HAP-1 (cell line): Measurements from ENCODE around the gene COL25A1.
"Not testable (repeated sequence)": the region's sequence is repeated elsewhere in the genome, so short reads cannot be mapped to it uniquely, and the experiment has no call there.

Source experiments
- DNase-seq, 2 experiments: peaks; one replicate each; pipeline ENCODE4 v3.0.0-alpha.2; 2016 to 2020; ENCODE audit warnings: low spot score in 2 of 2
- H3K27me3 ChIP-seq: fragments of 250-450 bp; sonication (Bioruptor Pico); 2 replicates; pipeline ENCODE4 v1.5.1; 2020; ENCODE audit warnings: low read depth, mild to moderate bottlenecking, moderate library complexity
- H3K36me3 ChIP-seq: fragments of 250-450 bp; sonication (Bioruptor Pico); replicated peaks from 2 replicates; pipeline ENCODE4 v1.5.1; 2020; ENCODE audit warnings: mild to moderate bottlenecking
- H3K4me1 ChIP-seq: fragments of 250-450 bp; sonication (Bioruptor Pico); 2 replicates; pipeline ENCODE4 v1.5.1; 2020; ENCODE audit warnings: mild to moderate bottlenecking
- H3K4me3 ChIP-seq: fragments of 250-450 bp; sonication (Bioruptor Pico); 2 replicates; pipeline ENCODE4 v1.5.1; 2020; ENCODE audit warnings: mild to moderate bottlenecking, moderate library complexity
- H3K9me3 ChIP-seq: fragments of 250-450 bp; sonication (Bioruptor Pico); 2 replicates; pipeline ENCODE4 v1.5.1; 2020; ENCODE audit warnings: mild to moderate bottlenecking, moderate library complexity
- in situ Hi-C: fragments of 300-500 bp; cut with MboI; formaldehyde crosslinking; loops from 3 replicates; pipeline ENCODE4 v1.14.3; 2020; ENCODE audit warnings: low sequenced_read_pairs, inconsistent platforms, mixed read lengths

Gene COL25A1

DNA sequence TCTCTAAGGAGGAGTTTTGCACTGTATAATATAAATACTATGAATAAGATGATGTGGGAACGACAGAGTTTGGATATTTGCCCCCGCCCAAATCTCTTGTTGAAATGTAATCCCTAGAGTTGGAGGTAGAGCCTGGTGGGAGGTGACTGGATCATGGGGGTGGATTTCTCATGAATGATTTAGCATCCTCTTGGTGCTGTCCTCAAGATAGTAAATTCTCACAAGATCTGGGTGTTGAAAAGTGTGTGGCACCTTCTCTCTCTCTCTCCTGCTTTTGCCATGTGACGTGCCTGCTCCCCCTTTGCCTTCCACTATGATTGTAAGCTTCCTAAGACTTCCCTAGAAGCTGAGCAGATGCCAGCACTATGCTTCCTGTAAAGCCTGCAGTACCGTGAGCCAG is 298.0 kb downstream of the COL25A1 start:
- no peak for DNase-seq
- H3K9me3 ChIP-seq = no peaks in the 10 kb centered on the region

GRCh38 chr4:109003964-109004363 is 298.5 kb downstream of the COL25A1 start:
- Histone ChIP-seq H3K27me3 (no peaks in the 10 kb centered on the region), H3K9me3 (no peaks in the 10 kb centered on the region), H3K4me3 (no peak overlapping the region), H3K36me3 (no peaks in the 10 kb centered on the region), H3K4me1 (no peaks in the 10 kb centered on the region)
- no peak for DNase-seq
- in situ Hi-C loops = no loop called here

More for the DNA sequence above, 298.0 kb downstream of the COL25A1 start:
- in situ Hi-C loops = no loop called here
- Histone ChIP-seq H3K4me3 (no peak overlapping the region), H3K36me3 (no peaks in the 10 kb centered on the region), H3K27me3 (no peaks in the 10 kb centered on the region), H3K4me1 (no peaks in the 10 kb centered on the region)

- H3K4me1 ChIP-seq = no peaks in the 10 kb centered on the region
- in situ Hi-C loops = no loop called here
Measured at GRCh38 chr4:108991551-108992328, 310.7 kb downstream of the COL25A1 start.

GRCh38 chr4:108988464-108989195 is 313.8 kb downstream of the COL25A1 start:
- Histone ChIP-seq H3K36me3 (no peaks in the 10 kb centered on the region), H3K27me3 (no peaks in the 10 kb centered on the region), H3K9me3 (no peaks in the 10 kb centered on the region), H3K4me1 (no peaks in the 10 kb centered on the region), H3K4me3 (no peak overlapping the region)
- no peak for DNase-seq
- in situ Hi-C loops = no loop called here

More at GRCh38 chr4:108991551-108992328, 310.7 kb downstream of the COL25A1 start:
- H3K4me3 ChIP-seq = no peak overlapping the region
- no peaks in the 10 kb centered on the region for H3K27me3 ChIP-seq
- no peaks in the 10 kb centered on the region for H3K9me3 ChIP-seq
- no peak for DNase-seq
- no peaks in the 10 kb centered on the region for H3K36me3 ChIP-seq

GRCh38 chr4:108984495-108984894 is 318.0 kb downstream of the COL25A1 start:
- H3K36me3 ChIP-seq, in situ Hi-C loops, DNase-seq, H3K9me3 ChIP-seq, H3K4me1 ChIP-seq, H3K27me3 ChIP-seq, H3K4me3 ChIP-seq: not testable (repeated sequence)

GRCh38 chr4:108982402-108983185 is 319.9 kb downstream of the COL25A1 start:
- in situ Hi-C loops = no loop called here

DNA sequence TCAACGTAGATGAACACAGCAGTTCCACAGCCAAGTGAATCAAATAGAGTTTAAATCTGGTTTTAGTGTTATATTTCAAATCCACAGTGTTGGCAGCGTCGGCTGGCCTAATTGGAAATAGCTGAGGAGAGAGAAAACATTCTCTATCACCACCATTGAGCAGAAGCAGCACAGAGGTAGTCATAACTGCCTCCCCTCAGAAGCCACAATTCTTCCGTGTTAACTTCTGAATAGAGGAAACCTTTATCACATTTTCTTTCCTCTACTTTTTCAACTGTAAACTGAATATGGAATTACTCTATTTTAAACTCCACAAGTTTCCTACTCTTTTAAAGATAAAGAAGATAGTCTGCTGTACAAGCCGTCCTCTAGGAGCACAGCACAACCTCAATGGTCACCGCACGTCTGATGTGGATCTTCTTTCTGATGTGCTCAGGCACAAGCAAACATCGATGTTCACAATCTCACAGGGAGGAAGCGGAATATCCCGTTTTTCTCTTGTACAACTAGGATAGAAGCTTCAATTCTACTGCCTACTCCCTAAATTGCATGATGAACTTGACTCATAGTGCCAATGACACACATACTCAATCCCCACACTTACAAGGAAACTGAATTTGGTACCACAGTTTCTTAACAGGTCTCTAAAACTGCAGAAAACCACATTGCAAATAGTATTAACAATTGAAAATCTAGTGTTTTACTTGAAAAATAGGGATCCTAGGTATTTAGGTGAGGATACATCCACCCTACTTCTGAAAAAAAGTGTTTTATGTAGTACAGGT is 321.8 kb downstream of the COL25A1 start:
- no peak overlapping the region for H3K4me3 ChIP-seq
- no peaks in the 10 kb centered on the region for H3K9me3 ChIP-seq
- H3K4me1 ChIP-seq = no peaks in the 10 kb centered on the region; the same call in 1 of the 2 replicates
- H3K27me3 ChIP-seq = no peaks in the 10 kb centered on the region
- no peaks in the 10 kb centered on the region for H3K36me3 ChIP-seq
- in situ Hi-C loops = no loop called here
- no peak for DNase-seq

More at GRCh38 chr4:108982402-108983185, 319.9 kb downstream of the COL25A1 start:
- no peaks in the 10 kb centered on the region for H3K36me3 ChIP-seq
- no peaks in the 10 kb centered on the region for H3K27me3 ChIP-seq
- DNase-seq = peak in 1 of 2 experiments; percentile 38
- no peaks in the 10 kb centered on the region; the same call in 1 of the 2 replicates for H3K4me1 ChIP-seq
- no peaks in the 10 kb centered on the region for H3K9me3 ChIP-seq
- H3K4me3 ChIP-seq = no peak overlapping the region

DNA sequence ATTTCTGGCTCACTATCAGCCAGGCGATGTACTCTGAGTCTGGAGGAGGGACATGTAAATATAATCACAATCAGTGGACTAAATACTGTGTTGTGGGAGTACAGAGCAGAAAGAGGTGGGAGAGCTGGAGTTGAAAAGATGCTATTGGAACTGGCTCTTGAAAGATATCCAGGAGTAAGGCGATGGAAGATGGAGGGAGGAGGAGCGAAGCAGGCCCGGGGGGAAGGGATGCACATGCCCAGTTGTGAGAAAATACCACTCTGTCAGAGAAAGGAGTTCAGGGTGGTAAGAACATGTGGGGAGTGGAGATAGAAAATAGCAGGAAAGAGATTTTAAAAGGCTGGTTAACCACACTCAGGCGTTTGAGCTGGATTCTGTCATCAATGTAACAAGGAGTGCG is 322.7 kb downstream of the COL25A1 start:
- Histone ChIP-seq H3K4me3 (no peak overlapping the region), H3K36me3 (no peaks in the 10 kb centered on the region), H3K9me3 (no peaks in the 10 kb centered on the region), H3K27me3 (no peaks in the 10 kb centered on the region), H3K4me1 (no peaks in the 10 kb centered on the region; the same call in 1 of the 2 replicates)
- in situ Hi-C loops = no loop called here
- no peak for DNase-seq

DNA sequence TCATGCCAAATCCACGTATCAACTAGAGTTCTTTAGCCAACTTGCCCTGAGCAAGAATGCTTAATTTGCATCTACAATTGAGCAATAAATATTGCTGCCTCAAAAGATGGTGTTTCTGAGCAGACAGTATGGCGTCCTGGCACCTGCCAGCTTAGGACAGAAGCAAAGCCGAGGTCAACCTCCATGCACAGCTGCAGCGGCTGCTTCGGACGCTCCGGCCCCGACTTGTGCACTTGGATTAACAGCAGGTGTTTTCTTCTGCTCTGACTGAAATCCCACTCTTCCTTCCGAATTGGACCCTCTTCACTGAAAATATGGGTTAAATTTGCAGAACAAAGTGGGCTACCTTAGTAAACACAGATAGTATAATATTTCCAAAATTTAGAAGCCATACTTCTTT is 324.4 kb downstream of the COL25A1 start:
- Histone ChIP-seq H3K4me1 (no peaks in the 10 kb centered on the region; the same call in 1 of the 2 replicates), H3K4me3 (no peak overlapping the region), H3K27me3 (no peaks in the 10 kb centered on the region), H3K36me3 (no peaks in the 10 kb centered on the region), H3K9me3 (no peaks in the 10 kb centered on the region)
- in situ Hi-C loops = no loop called here
- DNase-seq = no peak

GRCh38 chr4:108972613-108973283 is 329.7 kb downstream of the COL25A1 start:
- no peak for DNase-seq
- in situ Hi-C loops = no loop called here
- Histone ChIP-seq H3K9me3 (no peaks in the 10 kb centered on the region), H3K27me3 (no peaks in the 10 kb centered on the region), H3K4me1 (no peaks in the 10 kb centered on the region), H3K4me3 (no peak overlapping the region), H3K36me3 (no peaks in the 10 kb centered on the region)

DNA sequence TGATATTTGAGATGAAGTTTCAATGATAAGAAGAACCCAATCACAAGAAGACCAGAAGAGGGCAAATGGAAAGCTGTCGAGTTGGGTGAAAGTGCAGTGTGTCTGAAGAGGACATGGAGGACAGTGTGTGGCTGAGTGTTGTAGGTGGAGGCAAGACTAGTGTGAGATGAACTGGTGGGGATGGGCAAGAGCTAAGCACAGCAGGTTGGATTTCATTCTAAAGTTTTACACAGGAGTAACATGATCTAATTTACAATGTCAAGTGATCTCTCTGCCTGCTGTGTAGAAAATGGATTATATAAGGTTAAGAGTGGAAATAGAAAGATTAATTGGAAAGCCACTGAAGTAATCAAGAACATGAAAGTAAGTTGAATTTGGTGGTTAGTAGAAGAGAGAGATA is 331.0 kb downstream of the COL25A1 start:
- in situ Hi-C loops = no loop called here
- DNase-seq = no peak
- H3K4me3 ChIP-seq = no peak overlapping the region
- H3K27me3 ChIP-seq = no peaks in the 10 kb centered on the region
- no peaks in the 10 kb centered on the region for H3K36me3 ChIP-seq
- no peaks in the 10 kb centered on the region for H3K4me1 ChIP-seq
- no peaks in the 10 kb centered on the region for H3K9me3 ChIP-seq

GRCh38 chr4:108965472-108966076 is 336.9 kb downstream of the COL25A1 start:
- H3K27me3 ChIP-seq = no peaks in the 10 kb centered on the region
- no peaks in the 10 kb centered on the region for H3K4me1 ChIP-seq
- in situ Hi-C loops = no loop called here
- no peaks in the 10 kb centered on the region for H3K36me3 ChIP-seq
- no peak overlapping the region for H3K4me3 ChIP-seq
- no peak for DNase-seq
- no peaks in the 10 kb centered on the region for H3K9me3 ChIP-seq
